NCI-H2029 (cell line): ENCODE results near the gene UBE2G1.

Source experiments
- DNase-seq: peaks from one replicate; lab custom pipeline; 2025; lab: John Stamatoyannopoulos, UW

UBE2G1 gene

DNA sequence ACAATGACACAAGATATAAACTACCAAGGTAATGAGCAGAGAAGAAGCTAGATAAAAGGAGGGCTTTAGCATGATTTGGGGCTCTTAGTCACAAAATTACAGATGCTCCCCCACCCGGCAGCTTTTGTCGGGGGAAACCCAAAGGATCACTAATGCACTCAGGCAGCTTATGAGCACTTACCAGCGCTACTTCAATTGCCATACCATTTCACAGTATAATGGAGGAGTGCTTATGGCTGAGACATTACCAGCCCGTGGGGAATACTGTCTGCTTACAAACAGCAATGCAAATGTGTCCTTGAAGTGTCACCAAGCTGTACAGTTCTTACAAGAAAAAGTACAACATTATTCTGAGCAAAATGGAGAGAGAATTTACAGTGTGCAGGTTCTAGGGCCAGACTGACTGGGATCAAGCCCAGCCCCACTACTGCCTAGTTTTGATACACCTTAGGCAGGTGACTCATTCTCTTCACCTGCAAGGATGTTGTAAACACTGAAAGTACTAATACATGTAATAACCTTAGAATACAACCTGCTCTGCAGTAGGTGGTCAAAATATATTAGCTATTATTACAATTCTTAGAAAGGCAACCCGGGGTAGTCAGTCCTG is 119.0 kb downstream of the UBE2G1 start:
- DNase-seq: no peak

- no peak for DNase-seq
Measured at GRCh38 chr17:4246674-4247073, 119.8 kb downstream of the UBE2G1 start.

GRCh38 chr17:4241535-4241934 is 124.9 kb downstream of the UBE2G1 start:
- no peak for DNase-seq

DNA sequence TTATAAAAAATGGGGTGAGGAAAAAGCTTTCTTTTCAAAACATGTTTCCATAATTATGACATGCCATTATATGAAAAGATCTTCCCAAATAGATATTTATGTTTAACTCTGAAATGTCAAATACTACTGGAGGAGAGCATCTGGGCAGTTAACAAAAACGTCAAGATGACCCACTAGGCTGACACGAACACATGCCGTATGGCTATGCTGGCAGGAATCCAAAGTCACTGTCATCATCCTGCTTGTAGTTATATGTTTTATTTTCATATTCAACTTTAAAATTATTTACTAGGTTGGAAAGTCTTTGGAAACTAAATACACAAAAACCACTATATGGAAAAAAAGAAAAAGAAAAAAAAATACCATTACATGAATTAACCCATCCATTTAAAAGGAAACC is 130.0 kb downstream of the UBE2G1 start:
- DNase-seq: no peak

GRCh38 chr17:4235372-4236279 is 130.8 kb downstream of the UBE2G1 start:
- no peak for DNase-seq

GRCh38 chr17:4234401-4234800 is 132.1 kb downstream of the UBE2G1 start:
- no peak for DNase-seq

GRCh38 chr17:4233668-4234258 is 132.7 kb downstream of the UBE2G1 start:
- no peak for DNase-seq

DNA sequence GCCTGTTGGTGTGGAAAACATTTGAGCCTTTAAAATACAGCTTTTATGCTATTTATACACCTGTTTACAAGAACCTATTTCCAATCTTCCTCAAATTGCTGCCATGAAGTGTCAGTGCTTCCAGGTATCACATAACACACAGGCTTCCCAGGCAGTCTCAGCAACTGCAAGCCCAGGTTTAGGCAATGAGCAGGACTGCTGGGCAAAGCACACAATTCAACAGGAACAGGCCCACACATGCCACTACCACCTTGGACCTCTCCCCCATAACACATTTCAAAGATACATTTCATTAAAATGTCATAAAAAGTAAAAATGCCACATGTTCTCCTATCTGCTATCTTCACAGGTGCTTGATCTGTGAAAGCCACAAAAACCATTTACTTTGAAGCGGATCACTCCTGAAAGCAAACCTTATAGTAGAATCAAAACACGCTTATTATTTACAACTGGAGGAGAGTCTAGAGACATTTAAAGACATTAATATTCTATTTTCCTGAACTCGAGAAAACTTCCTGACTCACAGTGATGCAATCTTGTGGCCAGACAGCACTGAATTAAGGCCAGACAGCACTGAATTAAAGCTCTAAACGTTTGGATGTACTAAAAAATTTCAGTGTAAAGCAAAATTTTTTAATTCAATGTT is 134.2 kb downstream of the UBE2G1 start:
- no peak for DNase-seq

GRCh38 chr17:4229627-4230541 is 136.6 kb downstream of the UBE2G1 start:
- DNase-seq: no peak

DNA sequence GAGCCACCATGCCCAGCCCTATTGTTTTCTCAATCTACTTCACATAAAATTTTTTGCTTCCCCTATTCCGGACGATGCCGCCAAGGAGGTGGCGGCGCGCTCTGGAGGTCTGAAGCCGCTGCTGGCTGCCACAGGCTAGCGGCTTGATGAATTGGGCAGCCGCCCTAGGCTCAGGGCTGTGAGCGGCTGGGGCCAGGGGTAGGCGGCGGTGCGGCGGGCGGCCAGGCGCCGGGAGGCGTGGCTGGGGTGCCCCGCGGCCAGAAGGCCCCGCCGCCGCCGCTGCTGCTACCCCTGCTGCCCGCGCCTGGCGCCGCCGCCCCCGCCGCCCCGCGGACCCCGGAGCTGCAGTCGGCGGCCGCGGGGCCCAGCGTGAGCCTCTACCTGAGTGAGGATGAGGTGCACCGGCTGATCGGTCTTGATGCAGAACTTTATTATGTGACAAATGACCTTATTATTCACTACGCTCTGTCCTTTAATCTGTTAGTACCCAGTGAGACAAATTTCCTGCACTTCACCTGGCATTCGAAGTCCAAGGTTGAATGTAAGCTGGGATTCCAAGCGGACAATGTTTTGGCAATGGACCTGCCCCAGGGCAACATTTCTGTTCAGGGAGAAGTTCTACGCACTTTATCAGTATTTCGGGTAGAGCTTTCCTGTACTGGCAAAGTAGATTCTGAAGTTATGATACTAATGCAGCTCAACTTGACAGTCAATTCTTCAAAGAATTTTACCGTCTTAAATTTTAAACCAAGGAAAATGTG is 144.4 kb downstream of the UBE2G1 start:
- no peak for DNase-seq

DNA sequence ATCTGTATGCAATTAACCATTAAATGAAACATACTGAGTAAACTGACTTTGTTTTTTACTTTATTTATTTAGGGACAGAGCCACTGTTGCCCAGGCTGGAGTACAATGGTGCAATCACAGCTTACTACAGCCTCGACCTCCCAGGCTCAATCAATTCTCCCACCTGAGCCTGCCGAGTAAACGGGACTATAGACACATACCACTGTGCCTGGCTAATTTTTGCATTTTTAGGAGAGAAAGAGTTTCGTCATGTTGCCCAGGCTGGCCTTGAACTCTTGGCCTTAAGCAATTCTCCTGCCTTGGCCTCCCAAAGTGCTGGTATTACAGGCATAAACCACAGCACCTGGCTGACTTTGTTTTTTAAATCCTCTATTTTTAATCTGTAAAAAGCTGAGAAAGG is 145.3 kb downstream of the UBE2G1 start:
- no peak for DNase-seq

- no peak for DNase-seq
Measured at GRCh38 chr17:4220655-4221054, 145.8 kb downstream of the UBE2G1 start.
